Measurements from ENCODE around the gene BRD8.
A peak's percentile ranks its signal among the peaks of the same experiment; 100 is the strongest.
"Not testable (repeated sequence)": the region's sequence is repeated elsewhere in the genome, so short reads cannot be mapped to it uniquely, and the experiment has no call there.

BRD8 gene

GRCh38 chr5:138159666-138160065 is 18.8 kb downstream of the BRD8 start:
- no peak overlapping the region for H3K4me3 ChIP-seq (ENCODE audit: low read depth, low read length)

- no peak overlapping the region for H3K4me3 ChIP-seq (ENCODE audit: low read depth, low read length)
Measured at GRCh38 chr5:138157626-138158025, 20.8 kb downstream of the BRD8 start.

- not testable (repeated sequence) for H3K4me3 ChIP-seq (ENCODE audit: low read depth, low read length)
Measured at GRCh38 chr5:138155977-138156376, 22.5 kb downstream of the BRD8 start.

GRCh38 chr5:138149530-138149929 is 28.9 kb downstream of the BRD8 start:
- no peak overlapping the region for H3K4me3 ChIP-seq (ENCODE audit: low read depth, low read length)

- H3K4me3 ChIP-seq (ENCODE audit: low read depth, low read length): no peak overlapping the region
Measured at GRCh38 chr5:138148811-138149210, 29.6 kb downstream of the BRD8 start.

- H3K4me3 ChIP-seq (ENCODE audit: low read depth, low read length): not testable (repeated sequence)
Measured at GRCh38 chr5:138143578-138143977, 34.9 kb downstream of the BRD8 start.

- H3K4me3 ChIP-seq (ENCODE audit: low read depth, low read length): no peak overlapping the region
Measured at GRCh38 chr5:138141734-138142133, 36.7 kb downstream of the BRD8 start.

- H3K4me3 ChIP-seq (ENCODE audit: low read depth, low read length): no peak overlapping the region
Measured at GRCh38 chr5:138140268-138140667, 38.2 kb downstream of the BRD8 start.

- H3K4me3 ChIP-seq (ENCODE audit: low read depth, low read length): no peak overlapping the region
Measured at GRCh38 chr5:138139781-138140090, 38.7 kb downstream of the BRD8 start.

- peak within 1 kb of the TSS; percentile 60 for H3K4me3 ChIP-seq (ENCODE audit: low read depth, low read length)
Measured at GRCh38 chr5:138138949-138139780, 39.3 kb downstream of the BRD8 start, which contains the start of gene NME5. TSS of gene NME5 (minus strand) at chr5:138139428. CDS start at chr5:138138780, 648 bp downstream.

GRCh38 chr5:138132543-138132942 is 45.9 kb downstream of the BRD8 start:
- H3K4me3 ChIP-seq (ENCODE audit: low read depth, low read length): no peak overlapping the region

GRCh38 chr5:138129347-138129746 is 49.1 kb downstream of the BRD8 start:
- H3K4me3 ChIP-seq (ENCODE audit: low read depth, low read length): no peak overlapping the region

- H3K4me3 ChIP-seq (ENCODE audit: low read depth, low read length): no peak overlapping the region
Measured at GRCh38 chr5:138128334-138128733, 50.1 kb downstream of the BRD8 start.

- no peak overlapping the region for H3K4me3 ChIP-seq (ENCODE audit: low read depth, low read length)
Measured at GRCh38 chr5:138115254-138115653, 63.2 kb downstream of the BRD8 start.

GRCh38 chr5:138111937-138112336 is 66.5 kb downstream of the BRD8 start:
- no peak overlapping the region for H3K4me3 ChIP-seq (ENCODE audit: low read depth, low read length)

- no peak overlapping the region for H3K4me3 ChIP-seq (ENCODE audit: low read depth, low read length)
Measured at GRCh38 chr5:138111181-138111580, 67.2 kb downstream of the BRD8 start.

- H3K4me3 ChIP-seq (ENCODE audit: low read depth, low read length): no peak overlapping the region
Measured at GRCh38 chr5:138110266-138110963, 68.0 kb downstream of the BRD8 start.

- no peak overlapping the region for H3K4me3 ChIP-seq (ENCODE audit: low read depth, low read length)
Measured at GRCh38 chr5:138109463-138110265, 68.8 kb downstream of the BRD8 start.

- no peak overlapping the region for H3K4me3 ChIP-seq (ENCODE audit: low read depth, low read length)
Measured at GRCh38 chr5:138107213-138107612, 71.2 kb downstream of the BRD8 start.

- no peak overlapping the region for H3K4me3 ChIP-seq (ENCODE audit: low read depth, low read length)
Measured at GRCh38 chr5:138105709-138106108, 72.7 kb downstream of the BRD8 start.

GRCh38 chr5:138103319-138103637 is 75.2 kb downstream of the BRD8 start:
- no peak overlapping the region for H3K4me3 ChIP-seq (ENCODE audit: low read depth, low read length)
